Kidney epithelial cell (primary cell): ENCODE measurements around the gene GGN. TPM values are rescaled to one million over a fixed set of nuclear protein-coding genes. Genes with fewer than 3 reads are reported as not detected.
A peak's percentile ranks its signal among the peaks of the same experiment; 100 is the strongest.
"Not testable (repeated sequence)": the region's sequence is repeated elsewhere in the genome, so short reads cannot be mapped to it uniquely, and the experiment has no call there.

Experiments used
- DNase-seq: peaks from one replicate; pipeline ENCODE4 v3.0.0-alpha.2; 2010; ENCODE audit warnings: low read depth
- H3K27me3 ChIP-seq: 2 replicates; pipeline ENCODE4 v1.6.0; 2011; ENCODE audit warnings: low read length; ENCODE audit not compliant: control insufficient read depth, insufficient read depth
- H3K36me3 ChIP-seq: 2 replicates; pipeline ENCODE4 v1.5.1; 2011; ENCODE audit warnings: low read length; ENCODE audit not compliant: control insufficient read depth, insufficient read depth
- H3K4me3 ChIP-seq: 2 replicates; pipeline ENCODE4 v1.5.1; 2011; ENCODE audit warnings: low read depth, mild to moderate bottlenecking, control low read depth, low read length
- CTCF ChIP-seq: IDR thresholded peaks from 2 replicates; pipeline ENCODE4 v1.5.1; 2011; ENCODE audit warnings: mild to moderate bottlenecking, moderate library complexity, low read length, control low read depth, inconsistent platforms; ENCODE audit not compliant: insufficient read depth, poor library complexity, severe bottlenecking
- total RNA-seq: library from RNA; depleted of rRNA; stranded (reverse); fragments of >200 nt; gene quantifications from 2 replicates; pipeline ENCODE4 v1.2.3, GENCODE V29; 2015

GGN gene
- total RNA-seq, 1 donor from 2014 or later: 1.4 TPM

DNA sequence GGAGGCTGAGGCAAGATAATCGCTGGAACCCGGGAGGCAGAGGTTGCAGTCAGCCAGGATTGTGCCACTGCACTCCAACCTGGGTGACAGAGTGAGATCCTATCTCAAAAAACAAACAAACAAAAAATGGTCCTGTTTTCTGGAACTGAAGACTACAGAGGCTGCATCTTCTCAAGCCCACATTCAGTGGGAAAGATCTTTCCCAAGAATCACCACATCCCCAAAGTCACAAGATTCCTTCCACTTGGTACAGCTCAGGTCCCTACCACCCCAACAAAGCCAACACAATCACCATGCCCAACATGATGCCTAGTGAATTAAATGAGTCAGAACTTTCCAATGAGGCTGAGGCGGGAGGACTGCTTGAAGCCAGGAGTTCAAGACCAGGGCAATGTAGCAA is 37.0 kb downstream of the GGN start:
- no peak for TF ChIP-seq CTCF
- Histone ChIP-seq H3K27me3 (peaks cover 6% of the 10 kb centered on the region), H3K36me3 (no peaks in the 10 kb centered on the region), H3K4me3 (no peak overlapping the region)
- no peak for DNase-seq

DNA sequence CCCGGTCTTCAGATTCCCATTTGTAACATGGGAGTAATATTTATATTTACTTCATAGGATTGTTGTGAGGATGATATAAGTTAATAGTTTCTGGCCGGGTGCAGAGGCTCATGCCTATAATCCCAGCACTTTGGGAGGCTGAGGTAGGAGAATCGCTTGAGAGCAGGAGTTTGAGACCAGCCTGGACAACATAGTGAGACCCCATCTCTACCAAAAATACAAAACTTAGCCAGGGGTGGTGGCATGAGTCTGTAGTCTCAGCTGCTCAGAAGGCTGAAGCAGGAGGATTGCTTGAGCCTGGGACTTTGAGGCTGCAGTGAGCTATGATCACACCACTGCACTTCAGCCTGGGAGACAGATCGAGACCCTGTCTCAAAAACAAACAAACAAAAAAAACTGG is 41.0 kb downstream of the GGN start:
- no peak for TF ChIP-seq CTCF
- no peak for DNase-seq
- Histone ChIP-seq H3K36me3 (no peaks in the 10 kb centered on the region), H3K27me3 (no peaks in the 10 kb centered on the region), H3K4me3 (no peak overlapping the region)

DNA sequence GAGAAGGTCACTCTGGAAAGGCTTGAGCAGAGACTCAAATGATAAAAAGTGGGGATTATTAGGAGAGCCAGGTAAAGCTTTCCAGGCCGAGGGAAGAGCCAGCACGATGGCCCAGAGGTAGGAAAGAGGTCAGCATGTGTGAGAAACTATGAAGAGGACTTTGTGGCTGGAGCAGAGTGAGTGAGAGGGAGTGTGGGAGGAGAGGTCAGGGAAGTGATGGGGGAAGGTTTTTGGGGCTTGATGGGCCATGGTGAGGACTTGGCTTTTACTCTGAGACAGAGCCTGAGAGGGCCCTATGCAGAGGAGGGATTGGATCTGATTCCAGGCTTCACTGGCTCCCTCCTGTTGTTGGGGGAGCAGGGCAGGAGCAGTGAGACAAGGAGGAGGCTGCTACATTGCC is 46.9 kb downstream of the GGN start:
- no peak for TF ChIP-seq CTCF
- DNase-seq: no peak
- Histone ChIP-seq H3K4me3 (no peak overlapping the region), H3K36me3 (no peaks in the 10 kb centered on the region), H3K27me3 (no peaks in the 10 kb centered on the region)

- H3K36me3 ChIP-seq, H3K4me3 ChIP-seq, DNase-seq, H3K27me3 ChIP-seq: not testable (repeated sequence)
These were observed 48.8 kb downstream of the GGN start for GRCh38 chr19:38339011-38339410.

- Histone ChIP-seq H3K4me3 (peak overlapping the region; percentile 33), H3K27me3 (no peaks in the 10 kb centered on the region), H3K36me3 (no peaks in the 10 kb centered on the region)
- no peak for TF ChIP-seq CTCF
- no peak for DNase-seq
These were observed 50.5 kb downstream of the GGN start for GRCh38 chr19:38337360-38337653.

DNA sequence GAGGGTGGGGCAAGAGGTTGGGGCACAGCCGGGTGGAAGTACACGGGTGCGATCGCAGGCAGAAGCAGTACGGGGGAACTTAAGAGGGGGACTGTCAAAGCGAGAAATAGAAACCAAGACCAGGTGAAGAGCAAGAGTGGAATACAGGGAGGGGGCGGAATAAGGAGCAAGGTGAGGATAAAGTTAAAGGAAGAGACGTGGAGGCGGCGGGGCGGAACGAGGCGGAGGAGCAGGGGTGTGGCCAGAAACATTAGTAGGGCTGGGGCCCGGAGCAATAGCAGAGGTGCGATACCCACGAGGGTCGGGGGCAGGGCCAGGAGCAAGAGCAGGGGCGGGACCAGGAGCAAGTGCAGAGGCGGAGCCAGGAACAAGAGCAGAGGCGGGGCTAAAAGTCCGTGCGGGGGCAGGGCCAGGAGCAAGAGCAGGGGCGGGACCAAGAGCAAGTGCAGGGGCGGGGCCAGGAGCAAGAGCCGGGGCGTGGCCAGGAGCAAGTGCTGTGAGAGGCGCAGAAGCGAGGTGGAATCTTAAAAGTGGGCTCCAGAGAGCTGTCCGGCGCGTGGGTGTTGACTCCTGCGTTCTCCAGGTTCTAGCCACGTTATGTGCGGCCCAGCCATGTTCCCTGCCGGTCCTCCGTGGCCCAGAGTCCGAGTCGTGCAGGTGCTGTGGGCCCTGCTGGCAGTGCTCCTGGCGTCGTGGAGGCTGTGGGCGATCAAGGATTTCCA is 51.0 kb downstream of the GGN start:
- H3K4me3 ChIP-seq: peak overlapping the region; percentile 84
- peak; percentile 61 for DNase-seq
- H3K36me3 ChIP-seq: no peaks in the 10 kb centered on the region
- TF ChIP-seq CTCF: no peak
- no peaks in the 10 kb centered on the region for H3K27me3 ChIP-seq
